GM13976 (cell line): Measurements from ENCODE around the gene ADGRL1.

Source experiments
- DNase-seq: peaks from one replicate; pipeline ENCODE4 v3.0.0; 2012; ENCODE audit warnings: low spot score
- CTCF ChIP-seq: IDR thresholded peaks from 2 replicates; pipeline ENCODE4 v1.5.1; 2012; ENCODE audit warnings: borderline replicate concordance, mild to moderate bottlenecking; ENCODE audit not compliant: insufficient read depth; ENCODE audit errors: extremely low read depth, missing control alignments, control extremely low read depth
- in situ Hi-C: fragments of 300-500 bp; cut with MboI; formaldehyde crosslinking; loops from one replicate; pipeline ENCODE4 v1.12.0; 2022; ENCODE audit warnings: low sequenced_read_pairs, mixed read lengths, inconsistent platforms; ENCODE audit not compliant: unreplicated experiment

Gene ADGRL1

GRCh38 chr19:14112051-14112808 is 93.7 kb downstream of the ADGRL1 start:
- DNase-seq = no peak
- no peak for TF ChIP-seq CTCF
- in situ Hi-C loops = no loop called here

GRCh38 chr19:14111486-14111885 is 94.5 kb downstream of the ADGRL1 start:
- no peak for TF ChIP-seq CTCF
- in situ Hi-C loops = no loop called here
- DNase-seq = no peak

DNA sequence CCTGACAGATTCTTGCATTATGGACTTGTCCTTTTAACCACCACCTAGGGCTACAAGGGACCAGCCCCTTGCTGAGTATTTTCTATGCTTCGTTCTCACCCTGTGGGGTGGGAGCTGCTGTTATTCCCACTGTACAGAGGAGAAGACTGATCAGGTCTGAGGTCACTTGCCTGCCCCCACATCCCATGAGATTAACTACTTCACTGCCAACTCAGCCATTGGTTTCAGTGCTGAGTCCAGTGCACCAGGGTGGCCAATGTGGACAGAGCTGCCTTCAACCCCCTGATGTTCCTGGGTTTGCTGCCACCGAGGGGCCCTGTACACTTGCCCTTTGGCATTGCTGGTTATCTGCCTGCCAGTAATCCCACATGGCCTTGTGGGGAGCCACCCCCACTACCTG is 95.3 kb downstream of the ADGRL1 start:
- no peak for TF ChIP-seq CTCF
- in situ Hi-C loops = no loop called here
- DNase-seq = no peak

DNA sequence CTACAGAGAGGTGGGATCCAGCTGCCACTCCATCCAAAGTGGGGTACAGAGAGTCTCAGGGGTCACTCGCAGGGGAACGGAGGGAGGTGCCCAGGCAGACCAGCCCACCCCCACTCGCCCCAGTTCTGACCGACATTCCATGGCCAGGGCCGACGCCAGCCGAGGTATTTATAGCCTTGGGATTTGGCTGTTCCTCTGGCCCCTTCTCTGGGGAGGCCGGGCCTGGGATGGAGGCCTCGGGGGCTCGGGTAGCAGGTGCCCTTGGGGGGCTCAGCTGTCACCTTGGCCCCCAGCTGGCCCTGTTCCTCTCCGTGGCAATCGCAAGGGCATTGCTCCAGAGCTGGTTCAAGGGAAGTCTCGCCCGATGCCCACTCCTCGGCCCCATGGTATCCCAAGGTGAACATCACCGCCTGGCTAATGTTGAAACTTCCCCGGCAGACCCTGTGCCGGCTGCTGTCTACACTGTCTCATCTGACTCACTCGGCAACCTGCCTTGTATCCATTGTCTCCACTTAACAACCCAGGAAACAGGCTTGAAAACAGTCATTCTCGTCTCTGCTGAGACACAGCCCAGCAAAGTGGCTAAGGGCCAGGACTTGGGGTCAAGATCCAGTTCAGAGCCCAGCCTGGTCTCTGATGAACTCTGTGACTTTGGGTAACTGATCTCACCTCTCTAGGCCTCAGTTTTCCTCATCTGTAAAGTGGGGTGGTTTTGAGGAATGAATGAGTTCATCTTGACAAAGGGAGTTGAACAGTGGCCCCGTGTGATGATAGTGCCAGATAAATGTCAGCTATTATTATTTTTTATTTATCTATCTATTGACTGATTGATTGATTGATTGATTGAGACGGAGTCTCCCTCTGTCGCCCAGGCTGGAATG is 98.1 kb downstream of the ADGRL1 start:
- in situ Hi-C loops = no loop called here
- no peak for TF ChIP-seq CTCF
- no peak for DNase-seq

DNA sequence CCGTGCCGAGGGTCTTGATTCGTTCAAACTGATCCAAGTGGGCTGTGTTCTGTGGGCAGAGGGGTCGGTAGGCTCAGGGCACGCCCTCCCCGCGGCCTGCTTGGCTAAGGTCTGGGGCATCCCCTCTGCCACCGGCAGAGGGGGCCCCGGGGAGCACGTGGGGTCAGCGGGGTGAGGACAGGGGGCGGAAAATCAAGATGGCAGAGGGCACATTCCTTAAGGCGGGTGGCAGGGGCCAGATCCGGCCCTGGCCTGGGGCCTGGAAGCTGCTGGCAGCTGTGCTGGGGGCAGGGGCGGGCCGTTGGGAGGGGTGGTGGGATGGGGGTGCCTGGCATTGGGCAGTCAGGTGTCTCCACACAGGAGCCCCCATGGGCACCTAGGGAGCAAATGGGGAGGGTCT is 99.1 kb downstream of the ADGRL1 start:
- DNase-seq = no peak
- in situ Hi-C loops = no loop called here
- no peak for TF ChIP-seq CTCF

DNA sequence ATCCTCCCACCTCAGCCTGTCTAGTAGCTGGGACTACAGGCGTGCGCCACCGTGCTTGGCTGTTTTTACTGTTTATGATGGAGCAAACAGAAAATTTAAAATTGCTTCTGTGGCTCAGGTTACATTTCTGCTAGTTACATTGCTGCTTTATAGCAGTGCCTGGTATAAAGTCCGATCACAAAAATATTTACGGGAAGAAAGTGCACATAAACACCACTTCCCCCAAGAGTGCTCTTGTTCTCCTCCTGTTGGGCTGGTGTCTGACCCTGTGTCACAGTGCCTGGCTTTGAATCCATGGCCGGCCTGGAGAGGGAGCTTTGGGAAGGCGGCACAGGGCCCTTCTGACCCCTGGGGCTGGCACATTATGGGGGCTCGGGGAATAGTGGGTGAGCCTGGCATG is 100.3 kb downstream of the ADGRL1 start:
- in situ Hi-C loops = no loop called here
- DNase-seq = no peak

More for the DNA sequence above, 100.3 kb downstream of the ADGRL1 start:
- no peak for TF ChIP-seq CTCF
